PFSK-1 (cell line): Measurements from ENCODE around the gene ORM1.

Experiments used
- FOXP2 ChIP-seq: optimal IDR thresholded peaks from 2 replicates; pipeline ENCODE3; 2011; ENCODE audit warnings: borderline replicate concordance, control low read depth, inconsistent platforms; ENCODE audit not compliant: insufficient read depth; ENCODE audit errors: extremely low read length, extremely low read depth
- POLR2AphosphoS5 ChIP-seq: IDR thresholded peaks from 2 replicates; pipeline ENCODE4 v1.6.1; 2012; ENCODE audit warnings: low read depth, mild to moderate bottlenecking, control low read depth, low read length, moderate library complexity
- REST ChIP-seq, 2 experiments: IDR thresholded peaks; 2 replicates each; pipeline versions ENCODE4 v1.6.1 to v1.8.0; 2011 to 2012; ENCODE audit warnings: low read depth in 2 of 2, low read length in 2 of 2, control low read depth in 1 of 2, inconsistent platforms in 1 of 2, mild to moderate bottlenecking in 1 of 2, moderate library complexity in 1 of 2; ENCODE audit not compliant: insufficient read depth in 1 of 2
- SIN3A ChIP-seq: IDR thresholded peaks from 2 replicates; pipeline ENCODE4 v1.6.1; 2012; ENCODE audit warnings: mild to moderate bottlenecking, low read length, moderate library complexity, borderline replicate concordance; ENCODE audit not compliant: insufficient read depth
- TAF1 ChIP-seq: IDR thresholded peaks from 2 replicates; pipeline ENCODE4 v1.6.1; 2012; ENCODE audit warnings: low read length, control low read depth, borderline replicate concordance; ENCODE audit not compliant: insufficient read depth

Gene ORM1

GRCh38 chr9:114364134-114365041 lies 41.5 kb downstream of the ORM1 start:
- TF ChIP-seq TAF1 (no peak), SIN3A (no peak), REST (IDR thresholded peaks at IDR 0.05; ENCODE audit: insufficient read depth in 1 of 2, low read depth in 2 of 2, low read length in 2 of 2) (no peak)

DNA sequence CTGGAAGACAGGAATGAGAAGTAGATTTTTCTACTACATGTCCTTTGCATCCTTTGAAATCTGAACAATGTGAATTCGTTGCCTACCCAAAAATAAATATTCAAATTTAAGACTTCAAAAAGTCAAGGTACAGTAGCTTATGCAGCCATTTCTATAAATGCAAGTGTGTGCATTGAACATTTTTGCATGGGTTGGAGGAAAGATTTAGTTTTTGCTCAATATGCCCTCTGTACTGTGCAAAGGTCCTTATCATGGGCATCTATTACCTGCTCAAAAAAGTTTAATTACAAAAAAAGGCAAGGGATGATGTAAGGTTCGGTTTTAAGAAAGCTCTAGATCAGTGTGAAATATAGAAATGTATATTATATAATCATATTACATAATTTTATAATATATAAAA lies 42.3 kb downstream of the ORM1 start:
- TF ChIP-seq SIN3A (no peak), TAF1 (no peak), REST (IDR thresholded peaks at IDR 0.05; ENCODE audit: insufficient read depth in 1 of 2, low read depth in 2 of 2, low read length in 2 of 2) (no peak), POLR2AphosphoS5 (no peak), FOXP2 (no peak)

DNA sequence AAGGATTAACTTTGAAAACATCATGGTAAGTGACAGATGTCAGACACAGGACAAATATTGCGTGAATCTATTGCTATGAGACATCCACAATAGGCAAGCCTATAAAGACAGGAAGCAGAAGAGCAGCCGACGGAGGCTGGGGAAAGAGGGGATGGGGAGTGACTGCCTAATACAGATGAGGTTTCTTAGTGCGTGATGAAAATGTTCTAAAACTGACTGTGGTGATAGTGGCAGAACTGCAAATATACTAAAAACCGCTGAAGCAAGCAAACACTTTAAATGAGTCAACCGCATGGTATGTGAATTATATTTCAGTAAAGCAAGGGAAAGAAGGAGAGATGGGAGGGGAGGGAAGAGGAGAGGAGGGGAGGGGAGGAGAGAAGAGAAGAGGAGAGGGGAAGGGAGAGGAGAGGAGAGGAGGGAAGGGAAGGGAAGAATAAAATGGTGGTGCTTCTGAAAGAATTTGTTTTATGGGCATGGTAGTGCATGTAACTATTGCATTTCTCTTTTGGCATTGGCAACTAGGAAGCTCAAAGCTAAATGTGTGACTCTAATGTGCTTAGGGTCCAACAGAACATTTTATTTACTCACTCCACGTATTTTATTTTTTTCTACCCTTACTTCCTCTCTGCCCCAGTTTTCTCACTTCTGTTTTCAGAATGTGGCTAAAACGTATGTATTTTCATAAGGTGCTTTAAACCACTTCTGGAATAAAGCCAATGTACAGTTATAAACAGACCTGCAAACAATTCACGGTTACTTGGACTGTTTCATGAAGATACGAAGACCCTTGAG lies 43.6 kb downstream of the ORM1 start:
- no peak for TF ChIP-seq POLR2AphosphoS5
- no peak for TF ChIP-seq TAF1

DNA sequence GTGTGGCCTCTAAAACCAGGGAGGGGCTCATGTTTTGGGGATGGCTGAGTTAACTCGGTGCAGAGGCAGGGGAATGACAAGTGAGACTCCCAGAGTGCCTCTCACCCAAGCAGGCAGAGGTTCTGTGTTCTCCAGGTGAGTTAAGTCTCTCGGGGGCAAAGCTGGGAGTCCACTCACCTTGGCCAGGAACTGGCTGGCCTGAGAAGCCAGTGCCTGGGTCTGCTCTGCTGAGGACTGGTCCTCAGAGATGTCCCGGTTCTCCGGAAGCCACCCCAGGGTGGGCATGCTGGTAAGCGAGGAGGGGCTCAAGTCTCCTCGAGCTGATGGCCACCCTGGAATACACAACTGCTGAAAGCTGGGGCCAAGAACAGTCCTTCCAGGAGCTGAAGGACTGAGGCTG lies 44.5 kb downstream of the ORM1 start:
- TF ChIP-seq TAF1 (no peak), POLR2AphosphoS5 (no peak), SIN3A (no peak), REST (IDR thresholded peaks at IDR 0.05; ENCODE audit: insufficient read depth in 1 of 2, low read depth in 2 of 2, low read length in 2 of 2) (no peak), FOXP2 (no peak)

DNA sequence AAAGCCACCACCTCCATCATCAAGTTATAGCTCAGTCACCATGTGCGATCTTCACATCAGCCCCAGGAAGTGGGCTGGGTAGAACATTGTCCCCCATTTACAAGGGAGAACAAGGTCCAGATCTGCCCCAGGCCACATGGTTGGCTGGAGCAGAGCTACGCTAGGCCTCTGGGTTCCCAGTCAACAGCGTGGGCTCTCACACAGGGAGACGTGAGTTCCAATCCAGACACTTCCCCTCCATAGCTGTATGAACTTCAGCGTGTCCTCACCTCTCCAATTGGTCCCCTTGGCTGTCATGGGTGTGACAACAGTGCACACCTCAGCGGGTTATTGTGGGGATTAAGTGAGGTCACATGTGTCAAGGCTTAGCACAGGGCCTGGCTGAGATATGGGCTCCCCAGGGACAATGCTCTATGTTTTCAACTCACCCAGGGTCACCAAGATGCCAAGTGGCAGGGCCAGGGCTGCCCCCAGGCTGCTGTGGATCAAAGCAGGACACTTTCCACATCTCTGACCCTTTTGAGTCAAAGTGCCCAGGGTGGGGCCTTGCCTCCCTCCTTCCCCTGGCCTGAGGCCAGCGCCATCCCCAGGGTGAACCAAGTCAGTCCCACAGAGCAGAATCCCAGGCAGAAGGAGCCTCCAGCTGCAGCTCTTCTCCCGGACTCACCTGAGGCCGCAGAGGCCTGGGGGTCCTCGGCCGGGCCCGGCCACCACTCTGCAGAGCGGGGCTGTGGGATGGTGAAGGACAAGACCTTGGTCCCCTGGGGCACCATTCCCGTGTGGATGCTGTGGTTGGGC lies 45.1 kb downstream of the ORM1 start:
- TF ChIP-seq TAF1, result no peak
- TF ChIP-seq REST (IDR thresholded peaks at IDR 0.05; ENCODE audit: insufficient read depth in 1 of 2, low read depth in 2 of 2, low read length in 2 of 2), result no peak
- no peak for TF ChIP-seq POLR2AphosphoS5
- TF ChIP-seq SIN3A, result no peak
- TF ChIP-seq FOXP2, result no peak
